ENCODE data around the gene MAPK10.

DNA sequence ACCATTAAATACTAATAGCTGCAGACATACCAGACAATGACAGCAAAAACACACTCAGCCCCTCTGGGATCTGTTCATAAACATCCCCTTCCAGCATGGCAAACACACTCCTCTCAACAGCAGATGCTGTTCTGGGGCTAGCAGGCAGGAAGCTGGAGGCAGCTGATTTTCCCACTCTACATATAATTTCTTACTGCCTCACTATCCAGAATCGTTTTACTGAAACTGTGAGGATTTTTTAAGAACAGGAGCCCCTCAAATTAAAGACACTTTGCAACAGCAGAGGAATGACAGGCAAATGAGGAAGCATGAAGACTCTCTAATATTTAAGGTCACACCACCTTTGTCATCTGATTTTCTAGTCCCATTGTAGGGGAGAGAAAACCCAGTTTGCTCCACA lies 2.2 kb downstream of the MAPK10 start:
- TF ChIP-seq, protein P1, sequence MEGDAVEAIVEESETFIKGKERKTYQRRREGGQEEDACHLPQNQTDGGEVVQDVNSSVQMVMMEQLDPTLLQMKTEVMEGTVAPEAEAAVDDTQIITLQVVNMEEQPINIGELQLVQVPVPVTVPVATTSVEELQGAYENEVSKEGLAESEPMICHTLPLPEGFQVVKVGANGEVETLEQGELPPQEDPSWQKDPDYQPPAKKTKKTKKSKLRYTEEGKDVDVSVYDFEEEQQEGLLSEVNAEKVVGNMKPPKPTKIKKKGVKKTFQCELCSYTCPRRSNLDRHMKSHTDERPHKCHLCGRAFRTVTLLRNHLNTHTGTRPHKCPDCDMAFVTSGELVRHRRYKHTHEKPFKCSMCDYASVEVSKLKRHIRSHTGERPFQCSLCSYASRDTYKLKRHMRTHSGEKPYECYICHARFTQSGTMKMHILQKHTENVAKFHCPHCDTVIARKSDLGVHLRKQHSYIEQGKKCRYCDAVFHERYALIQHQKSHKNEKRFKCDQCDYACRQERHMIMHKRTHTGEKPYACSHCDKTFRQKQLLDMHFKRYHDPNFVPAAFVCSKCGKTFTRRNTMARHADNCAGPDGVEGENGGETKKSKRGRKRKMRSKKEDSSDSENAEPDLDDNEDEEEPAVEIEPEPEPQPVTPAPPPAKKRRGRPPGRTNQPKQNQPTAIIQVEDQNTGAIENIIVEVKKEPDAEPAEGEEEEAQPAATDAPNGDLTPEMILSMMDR (IDR thresholded peaks at IDR 0.05) = no peak
- TF ChIP-seq POLR2A (IDR thresholded peaks at IDR 0.05) = no peak
- no peak for TF ChIP-seq POLR2AphosphoS5 (IDR thresholded peaks at IDR 0.05; ENCODE audit: insufficient read depth in 1 of 2, low read depth in 1 of 2)
